ENCODE results near the gene LARP6.

GRCh38 chr15:70817266-70817665, 36.7 kb downstream of the LARP6 start:
- TF ChIP-seq CTCF (IDR thresholded peaks at IDR 0.05): no peak
- no peak for TF ChIP-seq SIN3A (IDR thresholded peaks at IDR 0.05; ENCODE audit: borderline replicate concordance, insufficient read depth, low read depth, low read length)
- no peak for TF ChIP-seq REST (IDR thresholded peaks at IDR 0.05; ENCODE audit: insufficient read depth in 1 of 2, low read depth in 2 of 2, low read length in 1 of 2)
